ENCODE measurements around the gene SYCP2. TPM values are rescaled to one million over a fixed set of nuclear protein-coding genes. Genes with fewer than 3 reads are reported as not detected.

The SYCP2 gene
- total and polyA plus RNA-seq, 2 of the 8 experiments (the other 6 are each of a cell fraction or from before 2014, with no cell fraction given), result 0.02 to 0.50 TPM

- no peak overlapping the region for H4K91ac ChIP-seq (replicated peaks; ENCODE audit: insufficient read length, low read length)
- H3K18ac ChIP-seq (ENCODE audit: extremely low read depth, low read length), result no peak overlapping the region
- no peak overlapping the region for H4K8ac ChIP-seq (ENCODE audit: extremely low read depth, insufficient read depth, low read length)
- no peak for DNase-seq (ENCODE audit: low read depth in 1 of 2, low spot score in 2 of 2)
- no peaks in the 10 kb centered on the region for H4K20me1 ChIP-seq (replicated peaks in 1 of 2; ENCODE audit: control insufficient read depth in 1 of 2, insufficient read depth in 2 of 2, low read length in 2 of 2)
- H3K4me2 ChIP-seq (ENCODE audit: insufficient read depth in 1 of 2, low read depth in 2 of 2, low read length in 2 of 2), result no peak overlapping the region
- H3K56ac ChIP-seq (replicated peaks; ENCODE audit: insufficient read length, low read depth, low read length), result no peak overlapping the region
- H2AFZ ChIP-seq (ENCODE audit: low read length), result no peak overlapping the region
- H3K9me3 ChIP-seq (ENCODE audit: insufficient read depth in 2 of 2, low read depth in 1 of 2, low read length in 1 of 2), result no peaks in the 10 kb centered on the region
- H2BK5ac ChIP-seq (ENCODE audit: low read depth, low read length), result no peak overlapping the region
- H4K5ac ChIP-seq (ENCODE audit: insufficient read length, low read depth, low read length), result no peak overlapping the region
- H2BK15ac ChIP-seq (ENCODE audit: low read length), result no peak overlapping the region
- H3K9ac ChIP-seq (replicated peaks in 1 of 4; ENCODE audit: extremely low read depth in 1 of 4, low read depth in 3 of 4, low read length in 3 of 4), result no peak overlapping the region
- no peaks in the 10 kb centered on the region for H3K4me1 ChIP-seq (replicated peaks in 1 of 4; ENCODE audit: control insufficient read depth in 3 of 4, insufficient read depth in 4 of 4, low read length in 3 of 4)
- ChIA-PET CTCF (ENCODE audit: partially characterized antibody) (no interaction called here), POLR2A (ENCODE audit: partially characterized antibody) (no interaction called here)
- H3K23ac ChIP-seq (ENCODE audit: insufficient read length), result no peak overlapping the region
- FAIRE-seq, result no peak
- no peaks in the 10 kb centered on the region for H3K79me1 ChIP-seq (ENCODE audit: low read depth, low read length)
- no peak overlapping the region for H2BK120ac ChIP-seq (replicated peaks; ENCODE audit: low read depth, low read length)
- no peak overlapping the region for H3K4me3 ChIP-seq (ENCODE audit: extremely low read depth in 1 of 4, insufficient read depth in 2 of 4, low read depth in 3 of 4, low read length in 4 of 4)
- H3K23me2 ChIP-seq (ENCODE audit: low read depth, low read length), result no peaks in the 10 kb centered on the region
- TF ChIP-seq MAX (IDR thresholded peaks at IDR 0.05) (no peak), KDM1A (IDR thresholded peaks at IDR 0.05; ENCODE audit: borderline replicate concordance, low read length) (no peak), CBX5 (IDR thresholded peaks at IDR 0.05; ENCODE audit: low read depth, low read length) (no peak), JUN (IDR thresholded peaks at IDR 0.05; ENCODE audit: low read depth, low read length) (no peak), TAF1 (IDR thresholded peaks at IDR 0.05; ENCODE audit: low read depth, low read length) (no peak), BRCA1 (IDR thresholded peaks at IDR 0.05; ENCODE audit: low read depth, low read length) (no peak), TEAD4 (IDR thresholded peaks at IDR 0.05; ENCODE audit: low read depth, low read length) (no peak), E2F6 (IDR thresholded peaks at IDR 0.05) (no peak), JUND (IDR thresholded peaks at IDR 0.05; ENCODE audit: low read length) (no peak), ATF3 (IDR thresholded peaks at IDR 0.05; ENCODE audit: insufficient read depth, low read depth, low read length) (no peak)
- WGBS, 2 experiments (ENCODE audit: extremely low coverage in 1 of 2, insufficient coverage in 1 of 2, insufficient read length in 1 of 2, insufficient replicate concordance in 2 of 2, low coverage in 1 of 2, low lambda C conversion rate in 2 of 2, missing lambda C conversion rate in 1 of 2), result 71% methylated on average over 1 of the region's 1 CpG; no CpG with 5 or more reads in 1 of the 2 experiments
- H2AK5ac ChIP-seq (ENCODE audit: low read depth, low read length), result no peak overlapping the region
- no peak overlapping the region for H3K27ac ChIP-seq (ENCODE audit: low read depth, low read length)
- no peak overlapping the region for H2BK20ac ChIP-seq (ENCODE audit: low read length)
- no peaks in the 10 kb centered on the region for H3K36me3 ChIP-seq (ENCODE audit: control insufficient read depth in 2 of 4, insufficient read depth in 4 of 4, low read length in 3 of 4)
- no peaks in the 10 kb centered on the region for H3K79me2 ChIP-seq (ENCODE audit: control insufficient read depth in 1 of 2, insufficient read depth in 2 of 2, low read length in 2 of 2)
- H3K27me3 ChIP-seq (replicated peaks in 1 of 4; ENCODE audit: control insufficient read depth in 3 of 4, extremely low read depth in 1 of 4, insufficient read depth in 3 of 4, low read length in 3 of 4), result peaks cover 0 to 1% (median 0%) of the 10 kb centered on the region in 4 experiments; a peak in 1 of 7 replicates
- H3K14ac ChIP-seq (ENCODE audit: insufficient read length), result no peak overlapping the region
- H3K4ac ChIP-seq (replicated peaks; ENCODE audit: insufficient read length, low read depth, low read length), result no peak overlapping the region
- no peak overlapping the region for H2BK12ac ChIP-seq (ENCODE audit: low read depth, low read length)
These were observed 8.1 kb downstream of the SYCP2 start for GRCh38 chr20:59925359-59925758.

Measured in H1 (cell line).